HG03095 (cell line): ENCODE measurements around the gene DBF4B.
"Not testable (repeated sequence)": the region's sequence is repeated elsewhere in the genome, so short reads cannot be mapped to it uniquely, and the experiment has no call there.

ENCODE experiments used
- ATAC-seq: cut with Tn5 transposase; IDR thresholded peaks from one replicate; pipeline ENCODE4 v1.9.1; 2021; ENCODE audit warnings: moderate library complexity; ENCODE audit not compliant: unreplicated experiment

The DBF4B gene

GRCh38 chr17:44726121-44726520 is 17.7 kb downstream of the DBF4B start:
- ATAC-seq: not testable (repeated sequence)

GRCh38 chr17:44733753-44734152 is 25.3 kb downstream of the DBF4B start:
- ATAC-seq: no peak

DNA sequence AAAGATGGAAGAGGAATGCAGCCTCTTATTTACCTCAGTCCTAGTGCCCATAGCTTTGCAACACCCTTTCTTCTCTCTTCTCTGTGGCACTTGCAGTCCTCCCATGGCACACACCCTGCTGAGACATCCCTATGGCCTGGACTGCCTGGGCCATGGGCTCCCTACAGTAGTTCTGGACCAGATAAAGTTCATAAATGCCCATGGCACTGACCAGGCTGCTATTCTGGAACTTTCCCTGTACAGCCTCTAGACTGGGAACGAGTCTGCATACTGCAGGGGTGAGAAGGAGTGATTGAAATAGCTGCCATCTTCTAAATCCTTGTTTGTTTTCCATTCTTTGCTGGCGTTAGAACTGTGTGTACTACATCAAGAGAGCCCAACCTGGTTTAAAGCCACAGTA is 25.8 kb downstream of the DBF4B start:
- no peak for ATAC-seq

GRCh38 chr17:44736551-44737240 is 28.2 kb downstream of the DBF4B start:
- no peak for ATAC-seq

DNA sequence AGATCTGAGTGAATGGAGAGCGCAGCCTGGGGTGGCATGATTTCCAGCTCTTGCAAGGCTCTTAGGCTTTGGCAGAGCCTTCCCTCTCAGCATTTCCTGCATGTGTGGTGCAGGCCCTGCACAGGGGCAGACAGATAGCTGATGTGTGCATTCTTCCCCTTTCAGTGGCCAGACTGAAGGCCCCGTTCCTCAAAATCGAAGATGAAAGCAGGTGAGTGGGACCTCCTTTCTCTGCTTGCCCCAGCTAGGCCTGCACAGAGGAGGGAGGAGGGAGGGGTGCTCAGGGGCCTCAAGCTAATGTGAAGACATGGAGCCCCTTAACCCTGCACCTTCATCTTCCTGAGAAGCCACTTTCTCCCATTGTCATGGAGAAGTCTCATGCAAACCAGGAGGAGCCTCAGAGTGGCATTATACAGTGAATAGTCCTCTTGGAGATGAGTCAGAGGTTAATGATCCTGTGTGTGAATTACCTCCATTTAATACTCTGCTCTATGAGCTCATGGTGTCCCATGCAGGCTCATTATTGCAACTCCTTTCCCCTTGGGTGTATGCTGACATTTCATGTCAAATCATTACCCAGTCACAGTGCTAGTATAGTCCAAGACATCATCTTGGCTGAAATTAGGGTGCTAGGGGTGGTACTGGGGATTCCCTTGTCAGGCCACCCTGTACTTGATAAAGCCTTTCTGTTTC is 29.9 kb downstream of the DBF4B start:
- ATAC-seq: no peak

GRCh38 chr17:44741316-44741715 is 32.9 kb downstream of the DBF4B start:
- no peak for ATAC-seq

- no peak for ATAC-seq
Measured at GRCh38 chr17:44745301-44745700, 36.8 kb downstream of the DBF4B start.

DNA sequence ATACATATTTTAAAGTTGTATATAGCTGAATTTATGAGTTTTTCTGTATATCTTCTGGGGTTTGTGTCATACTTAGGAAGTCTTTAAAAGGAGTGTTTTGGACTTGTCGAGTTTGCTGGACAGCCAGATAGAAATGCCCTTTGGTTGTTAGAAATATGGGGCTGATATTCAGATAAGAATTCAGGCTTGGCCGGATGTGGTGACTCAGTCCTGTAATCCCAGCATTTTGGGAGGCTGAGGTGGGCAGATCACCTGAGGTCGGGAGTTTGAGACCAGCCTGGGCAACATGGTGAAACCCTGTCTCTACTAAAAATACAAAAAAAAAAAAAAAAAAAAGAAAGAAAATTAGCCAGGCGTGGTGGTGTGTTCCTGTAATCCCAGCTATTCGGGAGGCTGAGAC is 37.3 kb downstream of the DBF4B start:
- ATAC-seq: not testable (repeated sequence)

GRCh38 chr17:44747566-44747965 is 39.1 kb downstream of the DBF4B start:
- no peak for ATAC-seq

DNA sequence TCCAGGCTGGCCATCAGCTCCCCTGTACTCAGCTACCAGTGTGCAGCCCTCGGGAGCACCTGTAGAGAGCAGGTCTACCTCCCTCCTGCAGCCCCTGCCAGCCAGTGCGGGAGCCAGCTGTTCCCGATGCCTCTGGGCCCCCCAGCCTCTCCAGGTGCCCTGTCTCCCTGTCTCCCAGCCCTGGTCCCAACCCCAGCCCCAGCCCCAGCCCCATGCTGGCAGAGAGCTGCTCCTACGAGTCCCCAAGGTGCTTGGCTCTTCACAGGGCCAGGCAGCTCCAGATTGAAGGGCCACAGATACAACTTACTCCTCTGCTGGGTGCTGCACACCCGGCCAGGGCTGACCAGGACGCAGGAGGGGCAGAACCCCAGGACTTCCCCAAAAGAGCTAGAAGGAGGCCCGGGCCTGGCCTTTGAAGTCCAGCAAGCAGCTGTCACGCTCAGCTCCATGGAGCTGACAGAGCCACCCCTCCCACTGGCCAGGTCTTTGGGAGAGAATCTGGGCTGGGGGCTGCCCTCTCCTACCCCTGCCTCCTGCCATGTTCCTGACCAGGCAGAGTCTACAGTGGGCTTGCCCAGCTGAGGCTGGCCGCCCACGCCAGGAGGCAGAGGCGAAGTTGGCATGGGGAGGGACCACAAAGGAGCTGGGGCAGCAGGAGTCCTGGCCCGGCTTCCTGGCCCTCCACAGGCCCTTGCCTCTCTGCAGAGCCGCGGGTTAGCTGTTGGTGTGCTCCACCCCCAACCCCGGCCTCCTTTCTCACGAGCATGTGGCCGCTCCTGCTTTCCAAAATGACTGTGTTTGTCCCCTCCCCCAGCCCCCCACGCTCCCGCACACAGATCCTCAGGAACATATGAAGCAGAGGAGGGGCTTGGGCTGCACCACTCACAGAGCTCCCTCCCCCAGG is 40.9 kb downstream of the DBF4B start:
- no peak for ATAC-seq

DNA sequence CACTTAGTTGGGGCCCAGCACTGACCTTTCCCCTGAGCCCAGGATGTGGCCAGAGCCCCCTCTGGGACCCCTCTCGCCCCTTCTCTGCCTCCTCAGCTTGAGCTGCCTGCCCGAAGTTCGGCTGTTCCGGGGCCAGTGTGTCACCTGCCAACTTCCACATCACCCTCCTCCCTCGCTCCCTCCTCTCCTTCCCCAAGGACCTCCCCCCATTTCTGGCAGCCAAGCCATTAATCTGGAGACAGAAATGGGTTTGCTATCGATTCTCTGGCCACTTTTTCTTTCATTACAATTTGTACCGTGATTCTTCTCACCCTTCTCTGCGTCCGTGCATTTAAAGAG is 41.5 kb downstream of the DBF4B start:
- ATAC-seq: no peak

- ATAC-seq: no peak
Measured at GRCh38 chr17:44751331-44751730, 42.9 kb downstream of the DBF4B start.

DNA sequence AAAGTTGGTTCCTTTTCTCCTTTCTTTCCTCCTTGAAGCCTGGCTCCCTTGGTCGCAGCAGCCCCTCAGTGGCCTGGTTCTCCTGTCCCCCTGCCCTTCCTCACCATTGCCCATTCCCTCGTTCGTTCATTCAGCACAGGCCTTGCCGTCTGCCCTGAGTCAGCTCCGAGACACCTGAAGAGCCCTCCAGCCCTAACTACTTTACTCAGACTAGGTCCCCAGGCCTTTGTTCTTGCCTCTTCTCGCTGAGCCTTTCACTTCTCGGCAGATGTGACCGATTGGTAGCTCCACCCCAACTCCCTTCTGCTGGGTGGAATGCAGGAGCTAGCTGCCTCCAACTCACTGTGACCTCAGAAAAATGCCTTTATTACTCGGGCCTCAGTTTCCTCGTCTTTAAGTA is 43.3 kb downstream of the DBF4B start:
- no peak for ATAC-seq

GRCh38 chr17:44752953-44753861 is 44.7 kb downstream of the DBF4B start:
- no peak for ATAC-seq

DNA sequence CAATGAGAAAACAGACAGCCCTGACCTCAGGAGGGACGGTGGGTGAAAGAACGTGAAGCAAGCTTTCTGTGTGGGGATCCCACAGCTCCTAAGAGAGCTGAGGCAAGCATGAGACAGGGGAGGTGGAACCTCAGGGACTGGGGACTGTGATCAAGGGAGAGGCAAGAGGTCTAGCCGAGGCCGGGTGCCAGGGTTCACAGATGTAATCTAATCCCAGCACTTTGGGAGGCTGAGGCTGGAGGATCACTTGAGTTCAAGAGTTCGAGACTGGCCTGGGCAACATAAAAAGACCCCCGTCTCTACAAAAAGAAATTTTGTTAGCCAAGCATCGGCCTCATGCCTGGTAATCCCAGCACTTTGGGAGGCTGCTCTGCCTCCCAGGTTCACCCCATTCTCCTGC is 45.8 kb downstream of the DBF4B start:
- no peak for ATAC-seq

GRCh38 chr17:44755180-44755579 is 46.7 kb downstream of the DBF4B start:
- ATAC-seq: not testable (repeated sequence)

GRCh38 chr17:44757045-44757917 is 48.8 kb downstream of the DBF4B start:
- no peak for ATAC-seq

DNA sequence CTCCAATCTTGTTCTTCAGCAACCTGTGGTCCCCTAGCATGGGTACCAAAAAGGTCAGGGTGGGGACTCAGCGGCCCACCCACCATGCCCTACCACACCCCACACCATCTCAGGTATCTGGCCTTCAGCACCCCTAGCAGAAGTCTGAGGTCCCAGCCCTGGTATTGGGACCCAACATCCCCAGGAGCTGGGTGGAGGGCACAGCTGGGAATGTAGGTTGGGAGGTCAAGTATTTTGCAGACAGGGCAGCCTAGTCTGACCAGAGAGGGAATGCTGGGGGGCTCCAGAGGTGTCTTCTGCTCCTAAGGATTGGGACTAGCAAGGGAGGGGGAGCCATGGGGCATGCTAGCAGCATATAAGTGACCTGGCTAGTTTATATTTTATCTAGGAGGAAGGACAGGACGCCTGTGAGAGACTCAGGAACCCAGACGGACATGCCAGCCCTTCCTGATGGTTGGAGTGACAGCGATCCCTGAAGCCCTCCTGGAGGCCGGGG is 49.5 kb downstream of the DBF4B start:
- no peak for ATAC-seq

- ATAC-seq: no peak
Measured at GRCh38 chr17:44758414-44759085, 50.1 kb downstream of the DBF4B start, which contains the start of gene ADAM11. Gene ADAM11, plus strand, starts transcription at chr17:44758988. Its CDS starts 212 bp downstream, at chr17:44759200.
